HG03575 (cell line): ENCODE data around the gene EN1.

ENCODE experiments used
- ATAC-seq: cut with Tn5 transposase; IDR thresholded peaks from one replicate; pipeline ENCODE4 v1.9.1; 2021; ENCODE audit not compliant: unreplicated experiment, insufficient number of reproducible peaks, low FRiP score; ENCODE audit errors: extremely low read depth

The EN1 gene

GRCh38 chr2:118846953-118847761 is at the start of gene EN1:
Gene EN1, minus strand, starts transcription at chr2:118847648. Its CDS starts 481 bp downstream, at chr2:118847167.
- ATAC-seq = no peak

- no peak for ATAC-seq
Measured at GRCh38 chr2:118893100-118893499, 45.7 kb upstream of the EN1 start.

GRCh38 chr2:118889995-118890394 is 42.5 kb upstream of the EN1 start:
- ATAC-seq = no peak

GRCh38 chr2:118883792-118884191 is 36.3 kb upstream of the EN1 start:
- no peak for ATAC-seq

GRCh38 chr2:118882693-118883336 is 35.4 kb upstream of the EN1 start:
- ATAC-seq = no peak

GRCh38 chr2:118881490-118882129 is 34.2 kb upstream of the EN1 start:
- ATAC-seq = peak; percentile 71

GRCh38 chr2:118880501-118880900 is 33.1 kb upstream of the EN1 start:
- no peak for ATAC-seq

GRCh38 chr2:118878531-118879149 is 31.2 kb upstream of the EN1 start:
- ATAC-seq = no peak

GRCh38 chr2:118875318-118875717 is 27.9 kb upstream of the EN1 start:
- ATAC-seq = no peak

- ATAC-seq = no peak
Measured at GRCh38 chr2:118874324-118874723, 26.9 kb upstream of the EN1 start.

GRCh38 chr2:118865106-118865505 is 17.7 kb upstream of the EN1 start:
- ATAC-seq = peak; percentile 97

- no peak for ATAC-seq
Measured at GRCh38 chr2:118864207-118864606, 16.8 kb upstream of the EN1 start.

- no peak for ATAC-seq
Measured at GRCh38 chr2:118861731-118862130, 14.3 kb upstream of the EN1 start.

GRCh38 chr2:118861242-118861641 is 13.8 kb upstream of the EN1 start:
- ATAC-seq = no peak

- no peak for ATAC-seq
Measured at GRCh38 chr2:118860506-118860905, 13.1 kb upstream of the EN1 start.

GRCh38 chr2:118859157-118859770 is 11.8 kb upstream of the EN1 start:
- no peak for ATAC-seq

- ATAC-seq = no peak
Measured at GRCh38 chr2:118858485-118859156, 11.2 kb upstream of the EN1 start.

GRCh38 chr2:118857677-118858484 is 10.4 kb upstream of the EN1 start:
- no peak for ATAC-seq
